HFFc6 (cell line): Measurements from ENCODE around the gene LEFTY2. TPM values are rescaled to one million over a fixed set of nuclear protein-coding genes. Genes with fewer than 3 reads are reported as not detected.

ENCODE experiments used
- DNase-seq: peaks from one replicate; pipeline ENCODE4 v3.0.0-alpha.2; 2018
- H3K27ac Mint-ChIP-seq: 2 replicates; pipeline ENCODE4 v1.8.0; 2020; ENCODE audit warnings: mild to moderate bottlenecking, mixed read lengths
- H3K27me3 Mint-ChIP-seq: 2 replicates; pipeline ENCODE4 v1.8.0; 2021; ENCODE audit warnings: mild to moderate bottlenecking, moderate library complexity, mixed read lengths; ENCODE audit not compliant: insufficient read depth
- H3K36me3 Mint-ChIP-seq: 2 replicates; pipeline ENCODE4 v1.8.0; 2021; ENCODE audit warnings: low read depth, mixed read lengths
- H3K4me1 Mint-ChIP-seq: 2 replicates; pipeline ENCODE4 v1.8.0; 2020; ENCODE audit warnings: low read depth, mixed read lengths
- H3K4me3 Mint-ChIP-seq: 2 replicates; pipeline ENCODE4 v1.8.0; 2020; ENCODE audit warnings: mild to moderate bottlenecking, moderate library complexity, mixed read lengths
- H3K9me3 Mint-ChIP-seq: 2 replicates; pipeline ENCODE4 v1.8.0; 2020; ENCODE audit warnings: mild to moderate bottlenecking, mixed read lengths
- CTCF ChIP-seq: fragments of 200-600 bp; sonication (generic); IDR thresholded peaks from 2 replicates; pipeline ENCODE4 v1.5.0; 2021; ENCODE audit warnings: antibody characterized with exemption, mild to moderate bottlenecking
- total RNA-seq, 6 experiments: library from RNA; stranded (reverse); fragmentation: NEBNext Ultra II Directional; extraction: Animal tissue kit (Norgen Biotek cat#: 25700); gene quantifications; 2 replicates in 1 of 6; 3 replicates in 5 of 6; pipeline ENCODE4 v1.2.3, GENCODE V29; 2021

Gene LEFTY2
- total RNA-seq, 6 experiments from 2014 or later = not detected

- peak; percentile 10 for DNase-seq
- H3K9me3 Mint-ChIP-seq = no peaks in the 10 kb centered on the region
- H3K4me3 Mint-ChIP-seq = no peak overlapping the region
- TF ChIP-seq CTCF = peak; percentile 95
- no peaks in the 10 kb centered on the region; the same call in none of the 2 replicates for H3K27me3 Mint-ChIP-seq
- no peaks in the 10 kb centered on the region for H3K4me1 Mint-ChIP-seq
- H3K27ac Mint-ChIP-seq = no peak overlapping the region; the same call in 1 of the 2 replicates
- H3K36me3 Mint-ChIP-seq = no peaks in the 10 kb centered on the region
These were observed 29.6 kb downstream of the LEFTY2 start for GRCh38 chr1:225911191-225912130.

- H3K4me1 Mint-ChIP-seq = no peaks in the 10 kb centered on the region
These were observed 31.5 kb downstream of the LEFTY2 start for GRCh38 chr1:225909477-225909876.

GRCh38 chr1:225908773-225909172, 32.2 kb downstream of the LEFTY2 start:
- Mint-ChIP-seq H3K36me3 (no peaks in the 10 kb centered on the region), H3K4me1 (no peaks in the 10 kb centered on the region), H3K27me3 (peaks cover 3% of the 10 kb centered on the region), H3K4me3 (no peak overlapping the region), H3K27ac (no peak overlapping the region), H3K9me3 (no peaks in the 10 kb centered on the region)
- TF ChIP-seq CTCF = no peak
- DNase-seq = no peak

More at GRCh38 chr1:225909477-225909876, 31.5 kb downstream of the LEFTY2 start:
- Mint-ChIP-seq H3K27ac (no peak overlapping the region), H3K36me3 (no peaks in the 10 kb centered on the region), H3K9me3 (no peaks in the 10 kb centered on the region), H3K27me3 (no peaks in the 10 kb centered on the region; the same call in 1 of the 2 replicates), H3K4me3 (no peak overlapping the region)
- DNase-seq = no peak
- TF ChIP-seq CTCF = no peak

- H3K9me3 Mint-ChIP-seq = no peaks in the 10 kb centered on the region
- no peak overlapping the region for H3K27ac Mint-ChIP-seq
- peaks cover 4% of the 10 kb centered on the region for H3K27me3 Mint-ChIP-seq
- H3K4me1 Mint-ChIP-seq = no peaks in the 10 kb centered on the region
- H3K36me3 Mint-ChIP-seq = no peaks in the 10 kb centered on the region
- no peak overlapping the region for H3K4me3 Mint-ChIP-seq
- no peak for TF ChIP-seq CTCF
- DNase-seq = no peak
These were observed 32.9 kb downstream of the LEFTY2 start for GRCh38 chr1:225908013-225908640.

GRCh38 chr1:225907341-225907740, 33.7 kb downstream of the LEFTY2 start:
- H3K4me1 Mint-ChIP-seq = no peaks in the 10 kb centered on the region
- no peak overlapping the region for H3K4me3 Mint-ChIP-seq
- DNase-seq = no peak
- no peak for TF ChIP-seq CTCF
- no peak overlapping the region for H3K27ac Mint-ChIP-seq
- no peaks in the 10 kb centered on the region for H3K9me3 Mint-ChIP-seq
- H3K36me3 Mint-ChIP-seq = no peaks in the 10 kb centered on the region
- H3K27me3 Mint-ChIP-seq = peaks cover 9% of the 10 kb centered on the region
